ENCODE data around the gene SIAH2. TPM values are rescaled to one million over a fixed set of nuclear protein-coding genes. Genes with fewer than 3 reads are reported as not detected.

The SIAH2 gene, protein sequence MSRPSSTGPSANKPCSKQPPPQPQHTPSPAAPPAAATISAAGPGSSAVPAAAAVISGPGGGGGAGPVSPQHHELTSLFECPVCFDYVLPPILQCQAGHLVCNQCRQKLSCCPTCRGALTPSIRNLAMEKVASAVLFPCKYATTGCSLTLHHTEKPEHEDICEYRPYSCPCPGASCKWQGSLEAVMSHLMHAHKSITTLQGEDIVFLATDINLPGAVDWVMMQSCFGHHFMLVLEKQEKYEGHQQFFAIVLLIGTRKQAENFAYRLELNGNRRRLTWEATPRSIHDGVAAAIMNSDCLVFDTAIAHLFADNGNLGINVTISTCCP
- total RNA-seq: 9.9 and 10.6 TPM in 2 replicates

DNA sequence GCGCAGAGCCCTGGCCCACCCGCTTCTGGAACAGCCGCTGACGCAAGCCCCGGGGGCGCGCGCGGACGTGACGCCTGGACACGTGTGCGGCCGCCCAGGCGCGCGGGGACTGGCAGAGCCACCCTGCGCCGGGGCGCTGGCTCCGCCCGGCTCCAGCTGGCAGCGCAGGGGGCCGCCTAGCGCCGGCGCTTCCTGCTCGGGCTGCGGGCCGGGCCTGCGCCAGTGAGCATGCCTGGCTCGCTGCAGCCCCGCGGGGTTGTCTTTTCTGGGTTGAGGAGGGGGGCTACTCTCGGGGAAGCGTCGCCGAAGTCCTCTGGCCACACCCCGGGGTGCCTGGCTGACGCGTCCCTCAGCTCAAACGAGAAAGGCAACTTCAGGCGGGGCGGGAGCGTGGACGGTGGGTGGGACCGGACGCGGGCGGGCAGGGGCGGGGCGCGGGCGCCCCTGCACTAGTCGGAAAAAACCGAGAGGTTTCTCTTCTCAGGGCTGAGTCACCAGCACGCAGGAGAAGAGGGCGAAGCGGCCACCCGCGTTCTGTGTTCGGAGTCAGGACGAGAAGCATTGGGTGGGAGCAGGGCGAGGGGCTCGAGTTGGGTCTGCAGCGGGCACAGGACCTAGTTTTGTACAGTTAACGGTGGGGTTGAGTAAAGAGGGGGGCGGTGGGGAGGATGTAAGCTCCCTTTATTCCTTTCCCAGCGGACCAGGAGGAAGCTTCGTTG is at the start of gene SIAH2:
TSS of gene SIAH2 (minus strand) at position 48 of the 719 bp plus-strand sequence. CDS start 320 bp downstream, outside the sequence.

DNA sequence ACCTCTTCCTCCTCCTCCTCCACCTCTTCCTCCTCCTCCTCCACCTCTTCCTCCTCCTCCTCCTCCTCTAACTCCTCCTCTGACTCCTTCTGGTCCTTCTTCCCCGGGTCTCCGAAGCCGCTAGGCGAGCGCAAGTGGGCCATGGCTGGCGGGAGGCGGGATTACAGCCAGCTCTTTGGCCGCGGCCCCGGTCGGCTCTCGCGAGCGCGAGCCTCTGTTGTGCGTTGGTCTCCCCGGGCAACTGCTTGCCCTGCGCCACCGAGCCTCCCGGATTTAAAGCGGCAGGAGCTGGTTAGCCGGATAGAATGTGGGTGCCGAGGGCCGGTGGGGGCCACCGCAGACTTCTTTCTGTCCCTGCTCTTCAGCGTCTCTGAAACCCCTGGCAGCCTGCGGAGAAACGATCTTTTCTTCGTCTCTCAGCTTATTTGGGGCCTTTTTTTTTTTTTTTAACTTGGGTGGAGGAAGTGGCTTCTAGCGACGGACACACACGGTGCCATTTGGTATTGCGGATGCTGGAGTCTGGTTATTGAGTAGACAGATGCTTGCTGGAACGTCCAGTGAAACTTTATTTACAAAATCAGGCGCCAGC is 59.1 kb downstream of the SIAH2 start, which contains the start of gene ERICH6:
TSS of gene ERICH6 (minus strand) at position 165 of the 589 bp plus-strand sequence. CDS start at position 143, 22 bp downstream.

Other genes starting within 250 kb of the SIAH2 start
- gene SERP1, start 216.7 kb downstream of the SIAH2 start, total RNA-seq: 87.0 and 124 TPM in 2 replicates
- 127 and 188 TPM in 2 replicates for gene EIF2A, start 216.4 kb downstream of the SIAH2 start, total RNA-seq
- gene SELENOT, start 159.8 kb downstream of the SIAH2 start, total RNA-seq: 46.7 and 106 TPM in 2 replicates
- under 0.01 and 0.17 TPM in 2 replicates for gene ERICH6, start 59.2 kb downstream of the SIAH2 start, total RNA-seq
- not detected in 2 replicates for gene MINDY4B, start 142.3 kb upstream of the SIAH2 start, total RNA-seq
- gene CLRN1, start 209.6 kb upstream of the SIAH2 start, total RNA-seq: not detected in 2 replicates